AG09319 (cell line): ENCODE results near the gene ARV1.
"Not testable (repeated sequence)": the region's sequence is repeated elsewhere in the genome, so short reads cannot be mapped to it uniquely, and the experiment has no call there.

ENCODE experiments used
- DNase-seq: peaks from one replicate; pipeline ENCODE4 v3.0.0-alpha.2; 2010; ENCODE audit warnings: low read depth; ENCODE audit errors: extremely low read depth
- TF ChIP-seq, protein P1 (sequence below): IDR thresholded peaks from 2 replicates; pipeline ENCODE4 v1.5.1; 2011; ENCODE audit warnings: low read depth, mild to moderate bottlenecking, inconsistent platforms, low read length, moderate library complexity

ARV1 gene

DNA sequence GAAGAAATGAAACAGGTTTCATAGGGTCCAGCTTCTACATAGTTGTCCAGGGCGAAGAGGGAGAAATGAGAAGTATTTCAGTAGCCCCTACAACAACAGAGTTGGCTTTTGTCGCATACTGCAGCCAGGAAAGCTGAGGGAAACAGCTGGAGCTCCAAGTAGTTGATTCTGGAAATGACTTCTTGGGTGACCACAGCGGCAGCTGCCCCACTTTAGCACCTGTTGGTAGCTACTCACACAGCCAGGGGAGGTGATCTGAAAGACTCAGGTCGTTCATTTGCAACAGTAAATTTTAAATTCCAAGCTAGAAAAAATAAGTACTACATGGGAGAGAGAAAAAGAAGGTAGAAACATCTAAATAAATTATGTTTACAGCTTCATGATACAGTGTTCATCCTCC lies 2.5 kb upstream of the ARV1 start:
- no peak for DNase-seq
- TF ChIP-seq, protein P1, sequence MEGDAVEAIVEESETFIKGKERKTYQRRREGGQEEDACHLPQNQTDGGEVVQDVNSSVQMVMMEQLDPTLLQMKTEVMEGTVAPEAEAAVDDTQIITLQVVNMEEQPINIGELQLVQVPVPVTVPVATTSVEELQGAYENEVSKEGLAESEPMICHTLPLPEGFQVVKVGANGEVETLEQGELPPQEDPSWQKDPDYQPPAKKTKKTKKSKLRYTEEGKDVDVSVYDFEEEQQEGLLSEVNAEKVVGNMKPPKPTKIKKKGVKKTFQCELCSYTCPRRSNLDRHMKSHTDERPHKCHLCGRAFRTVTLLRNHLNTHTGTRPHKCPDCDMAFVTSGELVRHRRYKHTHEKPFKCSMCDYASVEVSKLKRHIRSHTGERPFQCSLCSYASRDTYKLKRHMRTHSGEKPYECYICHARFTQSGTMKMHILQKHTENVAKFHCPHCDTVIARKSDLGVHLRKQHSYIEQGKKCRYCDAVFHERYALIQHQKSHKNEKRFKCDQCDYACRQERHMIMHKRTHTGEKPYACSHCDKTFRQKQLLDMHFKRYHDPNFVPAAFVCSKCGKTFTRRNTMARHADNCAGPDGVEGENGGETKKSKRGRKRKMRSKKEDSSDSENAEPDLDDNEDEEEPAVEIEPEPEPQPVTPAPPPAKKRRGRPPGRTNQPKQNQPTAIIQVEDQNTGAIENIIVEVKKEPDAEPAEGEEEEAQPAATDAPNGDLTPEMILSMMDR: no peak

DNA sequence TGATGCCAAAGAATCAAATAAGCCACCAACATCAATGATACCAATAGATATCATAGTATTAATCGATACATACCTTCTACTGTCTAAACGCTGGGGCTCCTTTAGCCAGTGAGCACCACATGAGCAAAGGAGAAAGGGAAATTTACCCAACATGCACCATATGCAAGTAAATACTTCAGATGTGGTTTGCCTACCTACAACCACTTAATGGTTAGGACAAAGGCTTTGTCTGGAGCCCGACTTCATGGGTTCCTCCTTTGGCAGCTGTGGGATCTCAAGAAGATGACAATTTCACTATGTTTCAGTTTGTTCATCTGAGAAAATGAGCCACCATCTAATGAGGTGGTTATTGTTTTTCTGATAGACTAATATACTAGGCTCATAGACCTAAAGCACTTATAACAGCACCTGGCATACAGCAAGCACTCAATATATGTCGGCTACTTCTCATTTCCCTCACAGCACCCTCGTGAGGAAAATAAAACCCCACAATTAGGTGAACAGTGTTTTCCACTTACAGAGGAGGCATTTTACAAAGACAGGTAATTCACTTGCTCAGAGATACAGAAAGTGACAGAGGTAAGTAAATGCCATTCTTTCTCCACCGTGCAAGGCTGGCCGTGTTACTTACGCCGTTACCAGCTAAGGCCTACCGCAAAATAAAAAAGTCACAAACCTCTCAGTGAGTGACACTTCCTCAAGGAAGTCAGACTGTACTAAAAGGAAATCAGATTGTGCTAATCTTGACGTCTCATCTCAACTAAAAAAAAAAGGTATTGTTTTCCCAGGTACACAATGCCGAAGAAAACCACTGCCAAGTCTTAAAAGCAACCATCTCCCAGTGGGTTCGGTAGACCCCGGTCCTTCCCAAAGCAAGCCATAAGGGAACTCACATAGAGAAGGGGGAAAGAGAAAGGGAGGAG lies 1.8 kb upstream of the ARV1 start:
- no peak for DNase-seq
- TF ChIP-seq, protein P1: no peak

DNA sequence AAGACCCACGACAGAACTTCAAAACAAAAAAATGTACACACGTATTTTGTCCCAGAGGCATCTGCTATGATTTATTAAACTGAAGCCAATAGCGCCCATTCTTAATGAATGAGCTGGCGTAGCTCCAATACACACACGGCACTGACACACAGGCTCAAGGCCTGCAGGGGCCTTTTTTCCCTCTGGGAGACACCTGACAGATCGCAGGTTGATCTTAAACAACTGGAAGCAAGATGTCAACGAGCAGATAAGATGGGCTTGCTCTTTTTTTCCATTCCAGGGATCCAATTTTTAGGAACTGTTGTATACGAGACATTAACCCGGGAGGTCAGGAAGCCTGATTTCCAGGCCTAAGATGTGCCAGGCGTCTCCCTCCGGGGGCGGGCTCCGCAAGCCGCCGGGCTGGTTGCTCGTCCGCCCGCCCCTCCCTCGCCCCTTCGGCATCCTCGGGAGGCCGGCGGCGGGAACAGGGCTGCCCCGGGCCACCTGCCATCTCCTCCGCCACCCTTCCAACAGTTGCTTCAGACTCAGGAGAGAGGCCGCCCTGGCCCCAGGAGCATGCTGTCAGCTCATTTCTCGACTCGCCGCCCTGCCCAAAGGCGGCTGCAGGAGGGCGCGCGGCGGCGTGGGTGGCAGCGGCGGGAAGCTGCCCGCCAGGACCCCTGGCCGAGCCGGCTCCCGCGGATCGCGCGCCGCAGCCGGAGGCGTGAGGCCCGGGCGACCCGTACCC lies 968 bp upstream of the ARV1 start:
- DNase-seq: no peak
- TF ChIP-seq, protein P1: no peak

DNA sequence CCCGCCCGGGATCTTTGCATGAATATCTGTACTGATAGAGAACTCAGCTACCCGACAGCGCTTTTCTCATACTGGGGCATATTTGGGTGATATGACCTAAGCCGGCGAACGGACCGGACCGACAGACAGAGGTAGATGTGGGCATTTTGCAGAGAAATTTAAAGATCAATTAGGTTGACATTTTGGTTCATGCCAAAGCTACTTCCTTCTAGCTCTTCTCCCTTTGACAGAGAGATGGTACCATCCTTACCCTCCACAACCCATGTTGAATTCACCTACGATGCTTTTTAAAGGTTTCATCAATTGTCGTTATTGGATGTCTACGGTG lies 459 bp downstream of the ARV1 start:
- no peak for DNase-seq
- TF ChIP-seq, protein P1: no peak

DNA sequence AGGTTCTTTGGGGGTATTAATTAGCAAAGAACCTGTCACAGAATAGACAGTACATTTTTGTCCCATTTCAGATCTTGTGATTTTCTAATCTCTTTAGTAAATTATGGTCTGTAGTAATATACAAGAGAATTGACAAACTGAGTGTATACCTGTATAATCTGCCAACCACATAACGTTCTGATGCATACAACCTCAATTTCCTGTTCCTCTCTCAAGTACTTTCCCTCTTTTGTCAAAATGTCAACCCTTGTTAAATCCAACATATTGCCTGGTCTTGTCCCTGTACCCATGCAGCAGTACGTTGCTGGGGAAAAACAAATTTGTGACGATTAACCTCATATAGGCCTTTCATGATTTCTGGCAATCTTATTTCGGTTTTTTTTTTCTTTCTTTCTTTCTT lies 1.1 kb downstream of the ARV1 start:
- TF ChIP-seq, protein P1: no peak

DNA sequence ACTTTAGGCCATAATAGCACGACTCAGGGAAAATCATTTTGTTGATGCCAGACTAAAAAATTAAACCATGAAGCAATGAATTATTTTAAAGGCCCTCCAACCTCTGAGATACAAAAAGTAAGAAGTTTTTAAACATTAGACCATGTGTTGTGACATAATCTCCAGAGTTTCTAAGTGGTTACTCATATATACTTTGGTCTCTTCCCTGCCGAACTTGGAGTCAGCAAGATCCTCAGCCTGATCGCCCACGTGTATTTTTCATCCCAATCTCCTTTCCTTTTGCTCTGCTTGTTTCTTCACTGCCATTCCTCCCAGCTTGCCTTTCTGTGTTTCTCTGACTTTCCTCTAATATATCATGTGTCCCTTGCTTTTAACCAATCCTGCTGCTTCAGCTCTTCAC lies 3.8 kb downstream of the ARV1 start:
- DNase-seq: no peak
- TF ChIP-seq, protein P1: no peak

More for the DNA sequence above, 1.1 kb downstream of the ARV1 start:
- no peak for DNase-seq

DNA sequence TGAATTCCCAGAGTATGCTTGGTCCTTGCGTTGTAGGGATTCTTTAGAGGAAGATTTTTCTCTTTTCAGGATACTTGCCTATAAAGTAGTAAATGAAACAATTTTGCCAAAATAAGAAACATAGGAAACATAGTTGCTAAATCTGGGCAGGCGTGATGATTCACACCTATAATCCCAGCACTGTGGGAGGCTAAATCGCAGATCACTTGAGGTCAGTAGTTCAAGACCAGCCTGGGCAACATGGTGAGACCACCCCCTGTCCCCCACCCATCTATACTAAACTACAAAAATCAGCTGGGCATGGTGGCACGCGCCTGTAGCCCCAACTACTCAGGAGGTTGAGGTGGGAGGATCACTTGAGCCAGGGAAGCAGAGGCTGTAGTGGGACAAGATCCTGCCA lies 4.9 kb downstream of the ARV1 start:
- TF ChIP-seq, protein P1: no peak
- DNase-seq: no peak

DNA sequence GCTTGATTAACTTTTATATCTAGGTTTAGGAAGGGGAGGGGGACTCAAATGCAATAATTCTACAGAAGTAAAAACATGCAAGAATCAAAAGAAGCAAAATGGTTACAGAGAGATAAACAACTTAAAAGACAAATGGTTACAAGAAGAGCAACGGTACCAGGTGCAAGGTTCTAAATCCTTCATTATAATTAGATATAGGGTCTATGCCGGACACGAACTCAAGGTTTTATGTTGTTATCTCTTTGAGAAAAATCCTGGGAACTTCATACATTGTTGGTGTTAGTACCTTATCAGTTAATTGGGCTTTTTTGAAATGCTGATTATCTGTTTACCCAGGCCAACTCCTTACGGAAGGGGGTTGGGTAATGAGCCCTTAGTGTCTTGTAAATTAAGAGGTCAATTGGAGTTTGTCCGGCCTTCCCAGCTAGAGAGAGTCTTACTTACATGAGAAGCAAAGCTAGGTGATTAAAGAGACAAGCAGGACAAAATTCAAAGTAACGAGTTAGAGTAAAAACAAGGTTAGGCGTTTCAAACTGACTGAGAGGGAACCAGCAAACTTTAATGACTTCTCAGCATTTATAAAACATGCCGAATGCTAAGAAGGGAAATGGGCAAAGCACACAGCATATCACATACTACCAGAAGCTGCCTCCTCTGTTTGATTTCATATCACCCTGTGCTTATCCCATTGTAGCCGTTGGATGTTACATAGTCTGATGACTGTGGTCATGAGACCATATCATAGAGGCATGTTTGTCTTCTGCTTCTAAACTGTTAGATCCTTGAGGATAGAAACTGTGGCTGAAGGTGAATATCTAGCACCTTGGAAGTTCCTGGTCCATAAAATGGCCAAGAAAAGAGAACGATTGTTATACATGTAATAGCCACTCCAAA lies 6.0 kb downstream of the ARV1 start:
- DNase-seq: not testable (repeated sequence)
